ENCODE measurements around the gene WDR86.

WDR86 gene

DNA sequence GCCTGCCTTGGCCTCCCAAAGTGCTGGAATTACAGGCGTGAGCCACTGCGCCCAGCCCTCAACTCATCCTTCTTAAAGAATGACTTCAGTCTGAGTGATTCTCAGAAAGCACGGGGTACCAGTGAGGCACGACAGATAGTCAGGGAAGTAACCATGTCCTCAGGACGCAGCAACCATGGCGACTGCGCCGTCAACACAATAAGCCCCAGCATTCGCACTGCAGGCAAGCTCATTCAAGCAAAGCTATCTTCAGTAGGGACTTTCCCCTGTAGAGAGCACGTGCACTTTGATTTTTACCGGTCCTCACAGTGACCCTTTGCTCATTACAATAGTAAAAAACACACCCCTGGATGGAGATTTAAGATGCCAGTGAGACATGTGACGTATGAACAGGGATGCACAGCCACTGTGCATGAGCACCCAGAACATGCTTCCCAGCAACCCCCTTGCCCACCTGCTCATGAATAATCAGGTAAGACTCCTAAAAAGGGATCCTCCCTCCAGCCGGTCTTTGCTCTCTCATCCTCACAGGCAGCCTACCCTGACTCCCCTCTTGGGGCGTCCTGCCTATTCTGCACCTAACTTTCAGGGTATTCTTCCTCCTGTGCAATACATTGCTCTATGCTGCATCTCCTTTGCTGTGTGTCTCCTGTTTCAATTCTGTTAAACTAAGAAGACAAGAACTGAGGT, 9.1 kb downstream of the WDR86 start:
- ATAC-seq, result no peak

DNA sequence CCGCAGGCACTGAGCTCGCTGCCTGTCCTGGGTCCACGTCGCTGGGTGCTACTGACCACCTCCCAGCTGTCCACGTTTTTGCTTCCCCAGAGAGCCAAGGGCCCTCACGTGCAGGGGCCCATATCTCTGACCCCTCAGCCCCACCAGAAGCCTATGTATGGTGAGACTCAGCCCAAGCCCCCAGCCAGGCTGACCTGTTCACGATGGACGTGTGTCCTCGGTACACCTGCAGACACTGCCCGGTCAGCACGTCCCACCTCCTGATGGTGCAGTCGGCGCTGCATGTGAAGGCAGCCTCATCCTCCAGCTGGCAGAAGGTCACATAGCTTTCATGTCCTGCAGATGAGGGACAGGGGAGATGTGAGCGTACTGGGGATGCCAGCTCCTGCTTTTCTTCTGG, 9.9 kb downstream of the WDR86 start:
- TF ChIP-seq ZC3H10 (CRISPR knock-in tag; IDR thresholded peaks at IDR 0.05), result no peak
- TF ChIP-seq TOX (CRISPR knock-in tag; IDR thresholded peaks at IDR 0.05; ENCODE audit: borderline replicate concordance), result no peak
- no peak for TF ChIP-seq ESRRG (CRISPR knock-in tag; IDR thresholded peaks at IDR 0.05)
- no peak for TF ChIP-seq CSDC2 (CRISPR knock-in tag; IDR thresholded peaks at IDR 0.05)
- no peak for TF ChIP-seq SNAI2 (CRISPR knock-in tag; IDR thresholded peaks at IDR 0.05)
- TF ChIP-seq, protein P1, sequence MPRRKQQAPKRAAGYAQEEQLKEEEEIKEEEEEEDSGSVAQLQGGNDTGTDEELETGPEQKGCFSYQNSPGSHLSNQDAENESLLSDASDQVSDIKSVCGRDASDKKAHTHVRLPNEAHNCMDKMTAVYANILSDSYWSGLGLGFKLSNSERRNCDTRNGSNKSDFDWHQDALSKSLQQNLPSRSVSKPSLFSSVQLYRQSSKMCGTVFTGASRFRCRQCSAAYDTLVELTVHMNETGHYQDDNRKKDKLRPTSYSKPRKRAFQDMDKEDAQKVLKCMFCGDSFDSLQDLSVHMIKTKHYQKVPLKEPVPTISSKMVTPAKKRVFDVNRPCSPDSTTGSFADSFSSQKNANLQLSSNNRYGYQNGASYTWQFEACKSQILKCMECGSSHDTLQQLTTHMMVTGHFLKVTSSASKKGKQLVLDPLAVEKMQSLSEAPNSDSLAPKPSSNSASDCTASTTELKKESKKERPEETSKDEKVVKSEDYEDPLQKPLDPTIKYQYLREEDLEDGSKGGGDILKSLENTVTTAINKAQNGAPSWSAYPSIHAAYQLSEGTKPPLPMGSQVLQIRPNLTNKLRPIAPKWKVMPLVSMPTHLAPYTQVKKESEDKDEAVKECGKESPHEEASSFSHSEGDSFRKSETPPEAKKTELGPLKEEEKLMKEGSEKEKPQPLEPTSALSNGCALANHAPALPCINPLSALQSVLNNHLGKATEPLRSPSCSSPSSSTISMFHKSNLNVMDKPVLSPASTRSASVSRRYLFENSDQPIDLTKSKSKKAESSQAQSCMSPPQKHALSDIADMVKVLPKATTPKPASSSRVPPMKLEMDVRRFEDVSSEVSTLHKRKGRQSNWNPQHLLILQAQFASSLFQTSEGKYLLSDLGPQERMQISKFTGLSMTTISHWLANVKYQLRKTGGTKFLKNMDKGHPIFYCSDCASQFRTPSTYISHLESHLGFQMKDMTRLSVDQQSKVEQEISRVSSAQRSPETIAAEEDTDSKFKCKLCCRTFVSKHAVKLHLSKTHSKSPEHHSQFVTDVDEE (CRISPR knock-in tag; IDR thresholded peaks at IDR 0.05), result no peak
- no peak for ATAC-seq

More for the DNA sequence above, 9.1 kb downstream of the WDR86 start:
- TF ChIP-seq TOX (CRISPR knock-in tag; IDR thresholded peaks at IDR 0.05; ENCODE audit: borderline replicate concordance), result no peak
- TF ChIP-seq ZNF70 (CRISPR knock-in tag; IDR thresholded peaks at IDR 0.05), result no peak
- TF ChIP-seq ZNF8 (CRISPR knock-in tag; IDR thresholded peaks at IDR 0.05), result no peak
- TF ChIP-seq PPARA (CRISPR knock-in tag; IDR thresholded peaks at IDR 0.05; ENCODE audit: borderline replicate concordance), result no peak
- no peak for TF ChIP-seq ARNTL (CRISPR knock-in tag; IDR thresholded peaks at IDR 0.05; ENCODE audit: borderline replicate concordance, low read depth)
- TF ChIP-seq CSDC2 (CRISPR knock-in tag; IDR thresholded peaks at IDR 0.05), result no peak
- TF ChIP-seq GLIS3 (CRISPR knock-in tag; IDR thresholded peaks at IDR 0.05), result no peak
- TF ChIP-seq ZNF565 (CRISPR knock-in tag; conservative IDR thresholded peaks at IDR 0.05; ENCODE audit: low read depth), result no peak
- no peak for TF ChIP-seq ZC3H10 (CRISPR knock-in tag; IDR thresholded peaks at IDR 0.05)
- TF ChIP-seq, protein P2, sequence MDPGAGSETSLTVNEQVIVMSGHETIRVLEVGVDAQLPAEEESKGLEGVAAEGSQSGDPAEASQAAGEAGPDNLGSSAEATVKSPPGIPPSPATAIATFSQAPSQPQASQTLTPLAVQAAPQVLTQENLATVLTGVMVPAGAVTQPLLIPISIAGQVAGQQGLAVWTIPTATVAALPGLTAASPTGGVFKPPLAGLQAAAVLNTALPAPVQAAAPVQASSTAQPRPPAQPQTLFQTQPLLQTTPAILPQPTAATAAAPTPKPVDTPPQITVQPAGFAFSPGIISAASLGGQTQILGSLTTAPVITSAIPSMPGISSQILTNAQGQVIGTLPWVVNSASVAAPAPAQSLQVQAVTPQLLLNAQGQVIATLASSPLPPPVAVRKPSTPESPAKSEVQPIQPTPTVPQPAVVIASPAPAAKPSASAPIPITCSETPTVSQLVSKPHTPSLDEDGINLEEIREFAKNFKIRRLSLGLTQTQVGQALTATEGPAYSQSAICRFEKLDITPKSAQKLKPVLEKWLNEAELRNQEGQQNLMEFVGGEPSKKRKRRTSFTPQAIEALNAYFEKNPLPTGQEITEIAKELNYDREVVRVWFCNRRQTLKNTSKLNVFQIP (CRISPR knock-in tag; IDR thresholded peaks at IDR 0.05; ENCODE audit: borderline replicate concordance, low read depth), result no peak
- TF ChIP-seq, protein P3, sequence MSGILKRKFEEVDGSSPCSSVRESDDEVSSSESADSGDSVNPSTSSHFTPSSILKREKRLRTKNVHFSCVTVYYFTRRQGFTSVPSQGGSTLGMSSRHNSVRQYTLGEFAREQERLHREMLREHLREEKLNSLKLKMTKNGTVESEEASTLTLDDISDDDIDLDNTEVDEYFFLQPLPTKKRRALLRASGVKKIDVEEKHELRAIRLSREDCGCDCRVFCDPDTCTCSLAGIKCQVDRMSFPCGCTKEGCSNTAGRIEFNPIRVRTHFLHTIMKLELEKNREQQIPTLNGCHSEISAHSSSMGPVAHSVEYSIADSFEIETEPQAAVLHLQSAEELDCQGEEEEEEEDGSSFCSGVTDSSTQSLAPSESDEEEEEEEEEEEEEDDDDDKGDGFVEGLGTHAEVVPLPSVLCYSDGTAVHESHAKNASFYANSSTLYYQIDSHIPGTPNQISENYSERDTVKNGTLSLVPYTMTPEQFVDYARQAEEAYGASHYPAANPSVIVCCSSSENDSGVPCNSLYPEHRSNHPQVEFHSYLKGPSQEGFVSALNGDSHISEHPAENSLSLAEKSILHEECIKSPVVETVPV (CRISPR knock-in tag; IDR thresholded peaks at IDR 0.05), result no peak
- TF ChIP-seq TCF4 (CRISPR knock-in tag; IDR thresholded peaks at IDR 0.05; ENCODE audit: borderline replicate concordance), result no peak
- TF ChIP-seq BACH2 (CRISPR knock-in tag; IDR thresholded peaks at IDR 0.05; ENCODE audit: borderline replicate concordance), result no peak
- TF ChIP-seq RARB (CRISPR knock-in tag; IDR thresholded peaks at IDR 0.05), result no peak

DNA sequence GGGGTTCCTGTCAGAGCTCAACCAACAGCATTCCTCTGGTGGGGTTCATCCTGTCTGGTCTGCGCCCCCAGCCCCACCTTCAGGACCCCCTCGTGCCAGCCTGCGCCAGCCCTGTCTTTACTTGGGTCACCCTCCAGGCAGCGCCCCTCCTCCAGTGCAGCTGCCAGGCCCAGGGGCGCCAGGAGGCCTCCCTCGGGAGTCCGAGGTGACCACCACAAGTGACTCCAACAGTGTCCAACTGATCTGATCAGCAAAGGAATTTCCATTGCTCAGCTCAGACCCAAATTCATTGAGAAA, 10.6 kb downstream of the WDR86 start:
- ATAC-seq, result no peak
- no peak for TF ChIP-seq SNAI2 (CRISPR knock-in tag; IDR thresholded peaks at IDR 0.05)
- TF ChIP-seq CSDC2 (CRISPR knock-in tag; IDR thresholded peaks at IDR 0.05), result no peak
- no peak for TF ChIP-seq TCF4 (CRISPR knock-in tag; IDR thresholded peaks at IDR 0.05; ENCODE audit: borderline replicate concordance)

DNA sequence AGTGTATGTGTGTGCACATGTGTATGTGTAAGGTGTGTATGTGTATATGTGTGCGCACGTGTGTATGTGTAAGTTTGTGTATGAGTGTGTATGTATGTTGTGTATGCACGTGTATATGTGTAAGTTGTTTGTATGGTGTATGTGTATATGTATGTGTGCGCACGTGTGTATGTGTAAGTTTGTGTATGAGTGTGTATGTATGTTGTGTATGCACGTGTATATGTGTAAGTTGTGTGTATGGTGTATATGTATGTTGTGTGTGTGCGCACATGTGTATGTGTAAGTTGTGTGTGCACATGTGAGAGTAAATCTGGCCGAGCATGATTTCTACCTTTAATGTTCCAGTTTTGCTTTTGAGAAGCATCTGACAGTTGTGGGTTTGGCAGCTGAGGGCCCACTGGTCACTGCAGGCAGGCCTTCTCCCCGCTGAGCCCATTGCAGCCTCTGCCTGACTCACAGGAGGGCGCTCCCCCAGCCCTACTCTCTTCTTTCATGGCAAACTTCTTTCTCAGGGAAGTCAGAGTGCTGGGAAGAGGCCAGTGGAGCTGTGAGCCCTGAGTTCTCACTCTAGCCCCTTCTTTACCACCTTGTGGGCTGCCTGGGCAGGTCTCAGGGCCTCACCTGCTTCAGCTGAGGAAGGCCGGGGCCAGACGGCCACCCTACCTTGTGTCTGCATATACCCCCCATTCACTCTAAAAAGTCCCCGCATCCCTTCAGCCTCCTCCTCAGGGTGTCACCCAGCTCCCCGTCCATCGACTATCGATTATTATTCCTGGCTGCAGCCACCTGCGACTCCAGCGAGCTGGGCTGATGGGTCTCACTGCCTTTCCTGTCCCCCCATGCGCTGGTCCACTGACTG, 11.2 kb downstream of the WDR86 start:
- no peak for ATAC-seq

More for the DNA sequence above, 11.2 kb downstream of the WDR86 start:
- TF ChIP-seq ISL1 (CRISPR knock-in tag; IDR thresholded peaks at IDR 0.05) (no peak), ZC3H10 (CRISPR knock-in tag; IDR thresholded peaks at IDR 0.05) (no peak), TOX (CRISPR knock-in tag; IDR thresholded peaks at IDR 0.05; ENCODE audit: borderline replicate concordance) (no peak), ZNF8 (CRISPR knock-in tag; IDR thresholded peaks at IDR 0.05) (no peak), GLIS3 (CRISPR knock-in tag; IDR thresholded peaks at IDR 0.05) (no peak), PPARA (CRISPR knock-in tag; IDR thresholded peaks at IDR 0.05; ENCODE audit: borderline replicate concordance) (no peak), BACH2 (CRISPR knock-in tag; IDR thresholded peaks at IDR 0.05; ENCODE audit: borderline replicate concordance) (no peak), ARNTL (CRISPR knock-in tag; IDR thresholded peaks at IDR 0.05; ENCODE audit: borderline replicate concordance, low read depth) (no peak), ESRRG (CRISPR knock-in tag; IDR thresholded peaks at IDR 0.05) (no peak), RARB (CRISPR knock-in tag; IDR thresholded peaks at IDR 0.05) (no peak), ZNF565 (CRISPR knock-in tag; conservative IDR thresholded peaks at IDR 0.05; ENCODE audit: low read depth) (no peak)
- TF ChIP-seq, protein P4, sequence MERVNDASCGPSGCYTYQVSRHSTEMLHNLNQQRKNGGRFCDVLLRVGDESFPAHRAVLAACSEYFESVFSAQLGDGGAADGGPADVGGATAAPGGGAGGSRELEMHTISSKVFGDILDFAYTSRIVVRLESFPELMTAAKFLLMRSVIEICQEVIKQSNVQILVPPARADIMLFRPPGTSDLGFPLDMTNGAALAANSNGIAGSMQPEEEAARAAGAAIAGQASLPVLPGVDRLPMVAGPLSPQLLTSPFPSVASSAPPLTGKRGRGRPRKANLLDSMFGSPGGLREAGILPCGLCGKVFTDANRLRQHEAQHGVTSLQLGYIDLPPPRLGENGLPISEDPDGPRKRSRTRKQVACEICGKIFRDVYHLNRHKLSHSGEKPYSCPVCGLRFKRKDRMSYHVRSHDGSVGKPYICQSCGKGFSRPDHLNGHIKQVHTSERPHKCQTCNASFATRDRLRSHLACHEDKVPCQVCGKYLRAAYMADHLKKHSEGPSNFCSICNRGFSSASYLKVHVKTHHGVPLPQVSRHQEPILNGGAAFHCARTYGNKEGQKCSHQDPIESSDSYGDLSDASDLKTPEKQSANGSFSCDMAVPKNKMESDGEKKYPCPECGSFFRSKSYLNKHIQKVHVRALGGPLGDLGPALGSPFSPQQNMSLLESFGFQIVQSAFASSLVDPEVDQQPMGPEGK (CRISPR knock-in tag; IDR thresholded peaks at IDR 0.05; ENCODE audit: borderline replicate concordance), result no peak
- TF ChIP-seq, protein P1 (CRISPR knock-in tag; IDR thresholded peaks at IDR 0.05), result no peak

All from SK-N-SH treated with all-trans-retinoic acid at 6 μM for 48 hours (cell line).